Measurements from ENCODE around the gene GFOD1.

GFOD1 gene

GRCh38 chr6:13526727-13527670 lies 39.6 kb upstream of the GFOD1 start:
- Histone ChIP-seq H3K36me3 (ENCODE audit: control insufficient read depth, insufficient read depth, low read length) (no peaks in the 10 kb centered on the region), H3K4me3 (ENCODE audit: low read depth, low read length) (no peak overlapping the region)
- TF ChIP-seq CTCF (IDR thresholded peaks at IDR 0.05) = no peak

GRCh38 chr6:13526357-13526726 lies 38.9 kb upstream of the GFOD1 start:
- TF ChIP-seq CTCF (IDR thresholded peaks at IDR 0.05) = no peak
- Histone ChIP-seq H3K4me1 (peaks cover 12% of the 10 kb centered on the region), H3K36me3 (ENCODE audit: control insufficient read depth, insufficient read depth, low read length) (no peaks in the 10 kb centered on the region), H3K4me2 (ENCODE audit: low read length) (no peak overlapping the region), H3K9me3 (ENCODE audit: control insufficient read depth, low read length) (no peaks in the 10 kb centered on the region), H3K79me2 (no peaks in the 10 kb centered on the region), H2AFZ (no peak overlapping the region), H3K27ac (no peak overlapping the region), H3K9ac (no peak overlapping the region), H3K4me3 (ENCODE audit: low read depth, low read length) (no peak overlapping the region), H3K27me3 (ENCODE audit: control insufficient read depth, insufficient read depth, low read length) (no peaks in the 10 kb centered on the region)

More at GRCh38 chr6:13526727-13527670, 39.6 kb upstream of the GFOD1 start:
- H2AFZ ChIP-seq = no peak overlapping the region
- no peak overlapping the region for H3K4me2 ChIP-seq (ENCODE audit: low read length)
- no peak overlapping the region for H3K27ac ChIP-seq
- no peaks in the 10 kb centered on the region for H3K79me2 ChIP-seq
- H3K27me3 ChIP-seq (ENCODE audit: control insufficient read depth, insufficient read depth, low read length) = no peaks in the 10 kb centered on the region
- no peak overlapping the region for H3K9ac ChIP-seq
- H3K4me1 ChIP-seq = peaks cover 12% of the 10 kb centered on the region
- no peaks in the 10 kb centered on the region for H3K9me3 ChIP-seq (ENCODE audit: control insufficient read depth, low read length)

GRCh38 chr6:13524801-13525508 lies 37.6 kb upstream of the GFOD1 start:
- no peaks in the 10 kb centered on the region for H3K79me2 ChIP-seq
- H3K4me3 ChIP-seq (ENCODE audit: low read depth, low read length) = no peak overlapping the region
- peak overlapping the region; percentile 35 for H3K4me2 ChIP-seq (ENCODE audit: low read length)
- H3K9ac ChIP-seq = no peak overlapping the region
- H3K27ac ChIP-seq = peak overlapping the region; percentile 47
- no peaks in the 10 kb centered on the region for H3K9me3 ChIP-seq (ENCODE audit: control insufficient read depth, low read length)
- H2AFZ ChIP-seq = peak overlapping the region; percentile 64
- TF ChIP-seq CTCF (IDR thresholded peaks at IDR 0.05) = no peak
- no peaks in the 10 kb centered on the region for H3K36me3 ChIP-seq (ENCODE audit: control insufficient read depth, insufficient read depth, low read length)
- peaks cover 12% of the 10 kb centered on the region for H3K4me1 ChIP-seq
- H3K27me3 ChIP-seq (ENCODE audit: control insufficient read depth, insufficient read depth, low read length) = no peaks in the 10 kb centered on the region

- no peak overlapping the region for H3K4me3 ChIP-seq (ENCODE audit: low read depth, low read length)
- peak overlapping the region; percentile 35 for H3K4me2 ChIP-seq (ENCODE audit: low read length)
- H2AFZ ChIP-seq = peak overlapping the region; percentile 64
- peak overlapping the region; percentile 47 for H3K27ac ChIP-seq
- no peaks in the 10 kb centered on the region for H3K36me3 ChIP-seq (ENCODE audit: control insufficient read depth, insufficient read depth, low read length)
- TF ChIP-seq CTCF (IDR thresholded peaks at IDR 0.05) = no peak
- H3K4me1 ChIP-seq = peaks cover 12% of the 10 kb centered on the region
- no peaks in the 10 kb centered on the region for H3K27me3 ChIP-seq (ENCODE audit: control insufficient read depth, insufficient read depth, low read length)
- no peak overlapping the region for H3K9ac ChIP-seq
- no peaks in the 10 kb centered on the region for H3K9me3 ChIP-seq (ENCODE audit: control insufficient read depth, low read length)
- H3K79me2 ChIP-seq = no peaks in the 10 kb centered on the region
Measured at GRCh38 chr6:13523826-13524622, 36.6 kb upstream of the GFOD1 start.
